ENCODE results near the gene SLC25A47.

DNA sequence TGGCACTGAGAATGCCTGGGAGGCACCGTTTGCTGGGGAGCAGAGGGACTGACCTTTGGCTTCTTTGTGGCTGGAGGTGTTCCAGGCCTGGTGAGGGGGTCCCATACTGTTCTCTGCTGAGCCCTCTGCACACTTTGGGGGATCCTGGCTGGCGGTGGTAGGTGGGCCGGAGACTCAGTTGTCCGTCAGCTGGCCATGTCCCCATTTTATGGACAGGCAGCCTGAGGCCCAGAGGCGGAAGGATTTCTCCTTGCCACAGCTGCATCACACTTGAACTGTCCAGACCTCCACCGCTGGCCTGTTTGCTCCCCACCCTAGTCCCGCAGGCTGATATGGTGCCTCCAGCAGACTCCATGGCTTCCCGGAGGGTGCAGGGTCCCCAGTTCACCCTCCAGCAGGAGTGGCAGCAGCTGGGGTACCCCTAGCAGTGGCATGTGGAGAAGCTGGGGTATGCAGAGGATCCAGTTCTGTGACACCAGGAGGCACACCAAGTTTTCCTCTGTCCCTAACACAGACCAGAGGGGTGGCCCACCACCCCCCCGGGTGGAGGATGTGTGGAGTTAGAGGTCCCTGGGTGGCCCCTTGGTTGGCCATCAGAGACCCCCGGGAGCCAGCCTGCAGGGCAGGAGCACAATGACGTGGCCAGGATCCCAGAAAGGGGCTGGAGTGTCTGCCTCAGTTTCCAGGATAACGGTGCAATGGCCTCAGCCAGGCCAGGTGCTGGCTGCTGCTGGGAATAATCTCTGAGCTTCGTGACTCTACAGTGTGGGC, 31.6 kb upstream of the SLC25A47 start:
- TF ChIP-seq STAT5B (CRISPR knock-in tag; IDR thresholded peaks at IDR 0.05): no peak
- no peak for TF ChIP-seq STAG1 (CRISPR knock-in tag; IDR thresholded peaks at IDR 0.05; ENCODE audit: borderline replicate concordance)
- no peak for TF ChIP-seq PYGO2 (tag; IDR thresholded peaks at IDR 0.05)

Measured in K562 (cell line).